ENCODE data around the gene SLC47A1. TPM values are rescaled to one million over a fixed set of nuclear protein-coding genes. Genes with fewer than 3 reads are reported as not detected.

Gene SLC47A1
- total and polyA plus RNA-seq, 7 experiments from 2014 or later = 0.09 to 2.7 (median 0.21) TPM; not detected in 4

DNA sequence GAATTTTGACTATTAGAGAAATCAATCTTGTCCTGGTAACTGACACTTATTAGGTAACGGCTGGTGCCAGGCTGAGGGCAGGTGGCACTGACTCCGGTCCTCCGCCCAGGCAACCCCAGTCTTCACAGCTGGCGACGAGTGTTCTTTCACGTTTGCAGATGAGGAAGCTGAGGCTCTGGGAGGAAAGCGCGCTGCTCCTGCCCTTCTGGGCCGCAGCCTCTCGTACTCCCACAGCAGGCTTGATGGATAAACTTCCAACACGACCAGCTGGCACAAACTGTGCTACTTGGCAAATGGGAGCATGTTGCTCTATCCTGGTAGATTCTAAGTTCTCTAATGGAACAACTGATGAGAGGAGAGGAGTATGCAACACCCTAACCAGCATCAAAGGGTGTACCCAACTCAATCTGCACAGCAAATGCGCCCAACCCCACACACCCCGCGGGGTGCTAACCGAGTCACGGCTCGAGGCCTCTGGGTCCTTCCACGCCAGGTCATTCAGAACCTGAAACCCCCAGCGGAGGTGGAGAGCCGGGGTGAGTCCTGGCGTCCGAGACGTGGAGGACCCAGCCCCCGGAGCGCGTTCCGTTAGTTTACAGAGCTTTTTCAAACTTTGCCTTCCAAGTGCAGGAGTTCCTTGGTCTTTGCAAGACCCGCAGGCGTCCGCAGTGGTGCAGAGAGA lies 477 bp upstream of the SLC47A1 start:
- Mint-ChIP-seq H3K27me3 (peaks cover 48 to 56% (median 55%) of the 10 kb centered on the region in 5 donors), H3K36me3 (peaks cover 0 to 2% (median 0%) of the 10 kb centered on the region in 5 donors), H3K4me1 (peaks cover 5 to 18% (median 13%) of the 10 kb centered on the region in 7 donors), H3K9me3 (no peaks in the 10 kb centered on the region), H3K27ac (no peak overlapping the region), H3K4me3 (peak overlapping the region; percentile 23 to 85 (median 61))
- Histone ChIP-seq H3K4me1 (ENCODE audit: control insufficient read depth in 2 of 2, insufficient read depth in 2 of 2, low read length in 2 of 2) (peaks cover 2 to 8% of the 10 kb centered on the region in 2 donors), H3K27me3 (ENCODE audit: control insufficient read depth in 2 of 2, insufficient read depth in 2 of 2, low read length in 2 of 2) (peaks cover 0 to 8% of the 10 kb centered on the region in 2 donors), H3K4me3 (ENCODE audit: low read length) (no peak overlapping the region), H3K36me3 (ENCODE audit: control insufficient read depth in 2 of 3, insufficient read depth in 3 of 3, low read length in 3 of 3) (no peaks in the 10 kb centered on the region), H3K9me3 (ENCODE audit: control insufficient read depth in 2 of 3, low read length in 3 of 3) (no peaks in the 10 kb centered on the region), H3K27ac (ENCODE audit: low read depth, low read length) (no peak overlapping the region)
- intact Hi-C loops (cut with micrococcal nuclease) = no loop called here
- ATAC-seq = no peak
- DNase-seq = no peak
- CTCF ChIA-PET = interaction anchor here (0.5 to 0.7 kb wide), 2 partner anchors 110 to 233 kb away, joined by 3 read pairs; no protein-coding TSS in a partner anchor
- POLR2A ChIA-PET = interaction anchor here (0.8 kb wide), 1 partner anchor 116 kb away, joined by 3 read pairs; no protein-coding TSS in a partner anchor

GRCh38 chr17:19534562-19535149 lies 1.0 kb downstream of the SLC47A1 start:
- H3K27ac Mint-ChIP-seq = no peak overlapping the region
- DNase-seq = peak in 2 of 9 donors; percentile 14 to 19

DNA sequence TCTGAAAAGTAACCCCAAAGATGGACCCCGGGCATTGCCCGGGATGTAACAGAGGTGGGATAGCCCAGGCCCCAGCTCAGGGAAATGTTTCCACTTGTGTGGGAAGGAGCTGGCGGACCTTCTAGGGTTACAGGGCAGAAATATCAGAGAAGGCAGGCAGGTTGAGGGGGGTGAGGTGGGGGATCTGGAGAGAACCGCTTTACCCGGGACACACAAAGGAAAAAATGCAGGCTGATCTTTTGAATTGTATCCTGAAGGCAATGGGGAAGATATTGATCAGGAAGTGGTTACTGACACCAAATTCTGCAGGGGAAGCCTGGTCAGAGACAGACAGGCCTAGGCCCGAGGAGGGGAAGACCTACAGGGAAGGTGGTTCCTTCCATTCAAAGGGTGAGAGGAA lies 3.5 kb downstream of the SLC47A1 start:
- peaks cover 0 to 8% of the 10 kb centered on the region in 2 donors for H3K27me3 ChIP-seq (ENCODE audit: control insufficient read depth in 2 of 2, insufficient read depth in 2 of 2, low read length in 2 of 2)
- H3K27ac ChIP-seq (ENCODE audit: low read depth, low read length) = no peak overlapping the region
- Mint-ChIP-seq H3K36me3 (peaks cover 0 to 2% (median 0%) of the 10 kb centered on the region in 5 donors), H3K4me1 (peaks cover 5 to 17% (median 12%) of the 10 kb centered on the region in 7 donors), H3K4me3 (no peak overlapping the region), H3K27ac (peak overlapping the region in 1 of 9 donors; percentile 46), H3K27me3 (peaks cover 36 to 41% (median 40%) of the 10 kb centered on the region in 5 donors), H3K9me3 (no peaks in the 10 kb centered on the region)
- H3K9me3 ChIP-seq (ENCODE audit: control insufficient read depth in 2 of 3, low read length in 3 of 3) = no peaks in the 10 kb centered on the region
- POLR2A ChIA-PET = no interaction called here
- CTCF ChIA-PET = no interaction called here
- no peak overlapping the region for H3K4me3 ChIP-seq (ENCODE audit: low read length)
- H3K36me3 ChIP-seq (ENCODE audit: control insufficient read depth in 2 of 3, insufficient read depth in 3 of 3, low read length in 3 of 3) = no peaks in the 10 kb centered on the region
- H3K4me1 ChIP-seq (ENCODE audit: control insufficient read depth in 2 of 2, insufficient read depth in 2 of 2, low read length in 2 of 2) = peaks cover 2 to 8% of the 10 kb centered on the region in 2 donors
- intact Hi-C loops (cut with micrococcal nuclease) = no loop called here
- no peak for ATAC-seq
- no peak for DNase-seq

More at GRCh38 chr17:19534562-19535149, 1.0 kb downstream of the SLC47A1 start:
- Mint-ChIP-seq H3K36me3 (peaks cover 0 to 2% (median 0%) of the 10 kb centered on the region in 5 donors), H3K4me3 (peak overlapping the region; percentile 37 to 85 (median 82)), H3K27me3 (peaks cover 40 to 52% (median 48%) of the 10 kb centered on the region in 5 donors), H3K4me1 (peaks cover 5 to 18% (median 13%) of the 10 kb centered on the region in 7 donors), H3K9me3 (no peaks in the 10 kb centered on the region)
- peak; percentile 49 for ATAC-seq
- intact Hi-C loops (cut with micrococcal nuclease) = no loop called here
- Histone ChIP-seq H3K27me3 (ENCODE audit: control insufficient read depth in 2 of 2, insufficient read depth in 2 of 2, low read length in 2 of 2) (peaks cover 0 to 8% of the 10 kb centered on the region in 2 donors), H3K27ac (ENCODE audit: low read depth, low read length) (no peak overlapping the region), H3K4me3 (ENCODE audit: low read length) (peak overlapping the region; percentile 27), H3K4me1 (ENCODE audit: control insufficient read depth in 2 of 2, insufficient read depth in 2 of 2, low read length in 2 of 2) (peaks cover 2 to 8% of the 10 kb centered on the region in 2 donors), H3K9me3 (ENCODE audit: control insufficient read depth in 2 of 3, low read length in 3 of 3) (no peaks in the 10 kb centered on the region), H3K36me3 (ENCODE audit: control insufficient read depth in 2 of 3, insufficient read depth in 3 of 3, low read length in 3 of 3) (no peaks in the 10 kb centered on the region)
- ChIA-PET POLR2A (interaction anchor here (0.7 kb wide), 1 partner anchor 113 kb away, joined by 3 read pairs; no protein-coding TSS in a partner anchor), CTCF (interaction anchor here (0.7 kb wide), 2 partner anchors 19 to 290 kb away, joined by 3 read pairs; no protein-coding TSS in a partner anchor)

DNA sequence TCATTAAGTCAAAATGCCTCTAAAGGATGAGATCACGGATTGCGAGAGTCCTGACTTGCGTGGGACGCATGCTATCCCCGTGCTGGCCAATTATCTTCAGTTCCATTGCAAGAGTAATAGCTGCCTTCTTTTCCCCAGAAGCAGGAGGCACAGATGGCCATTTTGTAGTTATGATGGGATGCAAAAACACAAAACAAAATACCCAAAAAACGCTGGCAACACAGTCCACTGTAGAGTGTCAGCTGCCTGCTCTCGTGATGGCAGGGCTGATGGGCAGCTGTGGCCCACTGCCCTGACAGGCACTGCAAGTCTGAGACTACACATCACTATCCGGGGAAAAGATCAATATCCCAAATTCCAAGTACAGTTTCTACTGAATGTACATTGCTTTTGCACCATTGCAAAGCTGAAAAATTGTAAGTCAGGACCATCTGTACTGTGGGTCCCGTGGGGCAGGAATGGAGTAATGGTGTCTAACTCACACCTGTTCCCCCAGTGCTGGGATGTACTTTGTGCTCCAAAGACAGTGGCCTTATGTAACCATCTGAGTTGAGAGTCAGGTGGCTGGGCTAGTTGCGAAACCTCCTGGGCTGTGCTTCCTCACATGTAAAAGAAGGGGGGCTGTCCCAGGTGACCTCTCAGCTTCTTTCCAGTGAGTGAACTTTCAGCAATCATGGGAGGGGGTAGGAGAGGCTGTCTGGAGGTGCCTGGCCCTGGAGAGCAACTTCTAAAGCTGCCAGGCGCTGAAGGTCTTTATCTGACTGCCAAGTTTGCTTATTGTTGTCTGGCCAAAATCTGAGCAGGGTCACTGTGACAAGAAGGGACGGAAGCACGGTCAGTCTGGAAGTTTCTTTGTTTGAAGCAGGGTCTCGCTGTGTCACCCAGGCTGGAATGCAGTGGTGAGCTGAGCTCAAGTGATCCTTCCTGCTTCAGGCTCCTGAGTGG lies 4.7 kb downstream of the SLC47A1 start:
- ChIA-PET CTCF (no interaction called here), POLR2A (no interaction called here)
- ATAC-seq (no peak), DNase-seq (no peak)
- no peak overlapping the region for H3K4me3 ChIP-seq (ENCODE audit: low read length)
- H3K27ac ChIP-seq (ENCODE audit: low read depth, low read length) = no peak overlapping the region
- H3K27me3 ChIP-seq (ENCODE audit: control insufficient read depth in 2 of 2, insufficient read depth in 2 of 2, low read length in 2 of 2) = peaks cover 0 to 3% of the 10 kb centered on the region in 2 donors
- H3K36me3 Mint-ChIP-seq = no peaks in the 10 kb centered on the region
- H3K27me3 Mint-ChIP-seq = peaks cover 24 to 28% (median 27%) of the 10 kb centered on the region in 5 donors
- no peak overlapping the region for H3K4me3 Mint-ChIP-seq
- intact Hi-C loops (cut with micrococcal nuclease) = no loop called here
- no peaks in the 10 kb centered on the region for H3K9me3 Mint-ChIP-seq
- H3K9me3 ChIP-seq (ENCODE audit: control insufficient read depth in 2 of 3, low read length in 3 of 3) = no peaks in the 10 kb centered on the region
- H3K27ac Mint-ChIP-seq = no peak overlapping the region
- H3K4me1 Mint-ChIP-seq = peaks cover 5 to 9% (median 8%) of the 10 kb centered on the region in 7 donors
- peaks cover 2 to 8% of the 10 kb centered on the region in 2 donors for H3K4me1 ChIP-seq (ENCODE audit: control insufficient read depth in 2 of 2, insufficient read depth in 2 of 2, low read length in 2 of 2)
- no peaks in the 10 kb centered on the region for H3K36me3 ChIP-seq (ENCODE audit: control insufficient read depth in 2 of 3, insufficient read depth in 3 of 3, low read length in 3 of 3)

DNA sequence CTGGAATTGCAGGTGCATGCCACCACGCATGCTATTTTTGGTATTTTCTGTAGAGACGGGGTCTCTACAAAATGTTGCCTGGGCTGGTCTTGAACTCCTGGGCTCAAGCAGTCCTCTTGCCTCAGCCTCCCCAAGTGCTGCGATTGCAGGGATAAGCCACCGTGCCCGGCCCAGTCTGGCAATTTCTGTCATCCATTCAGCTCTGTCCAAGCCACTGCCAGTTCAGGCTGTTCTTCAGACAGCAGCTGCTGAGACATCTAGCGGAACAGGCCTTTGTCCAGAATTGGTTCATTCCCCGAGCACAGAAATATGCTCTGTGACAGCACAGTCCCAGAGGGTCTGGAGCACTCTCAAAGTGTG lies 5.4 kb downstream of the SLC47A1 start:
- DNase-seq = no peak
- Mint-ChIP-seq H3K9me3 (no peaks in the 10 kb centered on the region), H3K27me3 (peaks cover 23 to 26% (median 25%) of the 10 kb centered on the region in 5 donors), H3K4me1 (peaks cover 5 to 9% (median 7%) of the 10 kb centered on the region in 7 donors), H3K36me3 (no peaks in the 10 kb centered on the region), H3K27ac (no peak overlapping the region), H3K4me3 (no peak overlapping the region)
- H3K4me1 ChIP-seq (ENCODE audit: control insufficient read depth in 2 of 2, insufficient read depth in 2 of 2, low read length in 2 of 2) = peaks cover 2 to 8% of the 10 kb centered on the region in 2 donors
- H3K4me3 ChIP-seq (ENCODE audit: low read length) = no peak overlapping the region
- H3K9me3 ChIP-seq (ENCODE audit: control insufficient read depth in 2 of 3, low read length in 3 of 3) = no peaks in the 10 kb centered on the region
- no peak overlapping the region for H3K27ac ChIP-seq (ENCODE audit: low read depth, low read length)
- intact Hi-C loops (cut with micrococcal nuclease) = no loop called here
- ATAC-seq = no peak
- H3K36me3 ChIP-seq (ENCODE audit: control insufficient read depth in 2 of 3, insufficient read depth in 3 of 3, low read length in 3 of 3) = no peaks in the 10 kb centered on the region
- ChIA-PET CTCF (interaction anchor here (0.6 kb wide), 1 partner anchor 58 kb away, joined by 4 read pairs; no protein-coding TSS in a partner anchor), POLR2A (no interaction called here)
- peaks cover 0 to 3% of the 10 kb centered on the region in 2 donors for H3K27me3 ChIP-seq (ENCODE audit: control insufficient read depth in 2 of 2, insufficient read depth in 2 of 2, low read length in 2 of 2)

GRCh38 chr17:19539841-19540311 lies 6.2 kb downstream of the SLC47A1 start:
- ATAC-seq = no peak
- Mint-ChIP-seq H3K9me3 (no peaks in the 10 kb centered on the region), H3K27me3 (peaks cover 16 to 20% (median 19%) of the 10 kb centered on the region in 5 donors), H3K27ac (no peak overlapping the region), H3K4me3 (no peak overlapping the region), H3K4me1 (peaks cover 0 to 2% (median under 1%) of the 10 kb centered on the region in 7 donors), H3K36me3 (no peaks in the 10 kb centered on the region)
- intact Hi-C loops (cut with micrococcal nuclease) = no loop called here
- ChIA-PET CTCF (interaction anchor here (0.6 kb wide), 1 partner anchor 10 kb away, joined by 6 read pairs; no protein-coding TSS in a partner anchor), POLR2A (no interaction called here)
- Histone ChIP-seq H3K4me3 (ENCODE audit: low read length) (no peak overlapping the region), H3K4me1 (ENCODE audit: control insufficient read depth in 2 of 2, insufficient read depth in 2 of 2, low read length in 2 of 2) (peaks cover 0 to under 1% of the 10 kb centered on the region in 2 donors), H3K36me3 (ENCODE audit: control insufficient read depth in 2 of 3, insufficient read depth in 3 of 3, low read length in 3 of 3) (no peaks in the 10 kb centered on the region), H3K27me3 (ENCODE audit: control insufficient read depth in 2 of 2, insufficient read depth in 2 of 2, low read length in 2 of 2) (no peaks in the 10 kb centered on the region), H3K27ac (ENCODE audit: low read depth, low read length) (no peak overlapping the region), H3K9me3 (ENCODE audit: control insufficient read depth in 2 of 3, low read length in 3 of 3) (no peaks in the 10 kb centered on the region)
- no peak for DNase-seq
